Mesenchymal stem cell (in vitro differentiated cells and primary cell): ENCODE measurements around the gene WNT6.

Experiments
- DNase-seq: peaks from one replicate; pipeline ENCODE4 v3.0.0-alpha.2; 2013
- H2AFZ ChIP-seq: one replicate; pipeline ENCODE4 v1.6.1; 2013; ENCODE audit warnings: low read depth, mild to moderate bottlenecking, control low read depth, inconsistent platforms, low read length, moderate library complexity
- H2AK5ac ChIP-seq: 2 replicates; pipeline ENCODE4 v1.6.1; 2013; ENCODE audit warnings: low read length, moderate library complexity, mild to moderate bottlenecking, inconsistent platforms; ENCODE audit not compliant: severe bottlenecking
- H2BK120ac ChIP-seq: one replicate; pipeline ENCODE4 v1.6.1; 2013; ENCODE audit warnings: low read depth, mild to moderate bottlenecking, inconsistent platforms, low read length, moderate library complexity
- H2BK12ac ChIP-seq, 2 experiments: one replicate each; pipeline ENCODE4 v1.6.1; 2013; ENCODE audit warnings: inconsistent platforms in 2 of 2, low read length in 2 of 2, mild to moderate bottlenecking in 2 of 2, moderate library complexity in 2 of 2, control low read depth in 1 of 2
- H2BK15ac ChIP-seq: one replicate; pipeline ENCODE4 v1.6.1; 2013; ENCODE audit warnings: mild to moderate bottlenecking, low read depth, inconsistent platforms; ENCODE audit not compliant: poor library complexity, severe bottlenecking
- H2BK5ac ChIP-seq: 2 replicates; pipeline ENCODE4 v1.6.1; 2013; ENCODE audit warnings: low read depth, mild to moderate bottlenecking, low read length, control low read depth, inconsistent platforms; ENCODE audit not compliant: poor library complexity, severe bottlenecking
- H3K14ac ChIP-seq, 2 experiments: one replicate each; pipeline ENCODE4 v1.6.1; 2013; ENCODE audit warnings: inconsistent platforms in 2 of 2, low read length in 2 of 2, control low read depth in 1 of 2, mild to moderate bottlenecking in 1 of 2, moderate library complexity in 1 of 2
- H3K18ac ChIP-seq, 2 experiments: one replicate each; pipeline ENCODE4 v1.6.1; 2013; ENCODE audit warnings: inconsistent platforms in 2 of 2, low read length in 2 of 2, control low read depth in 1 of 2, low read depth in 1 of 2, mild to moderate bottlenecking in 1 of 2
- H3K23ac ChIP-seq, 2 experiments: one replicate each; pipeline ENCODE4 v1.6.1; 2013; ENCODE audit warnings: inconsistent platforms in 2 of 2, low read length in 2 of 2, mild to moderate bottlenecking in 2 of 2, moderate library complexity in 2 of 2, control low read depth in 1 of 2
- H3K27ac ChIP-seq: 2 replicates; pipeline ENCODE4 v1.5.1; 2013; ENCODE audit warnings: mild to moderate bottlenecking, moderate library complexity, low read length, control low read depth, inconsistent platforms; ENCODE audit not compliant: poor library complexity, severe bottlenecking
- H3K27me3 ChIP-seq, 2 experiments: 2 replicates each; pipeline versions ENCODE4 v1.6.1 to v1.7.0; 2013; ENCODE audit warnings: low read length in 2 of 2, mild to moderate bottlenecking in 2 of 2, moderate library complexity in 2 of 2, control low read depth in 1 of 2, inconsistent platforms in 1 of 2; ENCODE audit not compliant: control insufficient read depth in 1 of 2, insufficient read depth in 1 of 2
- H3K36me3 ChIP-seq, 2 experiments: 2 replicates each; pipeline versions ENCODE4 v1.6.1 to v1.7.0; 2013; ENCODE audit warnings: low read length in 2 of 2, control low read depth in 1 of 2, inconsistent platforms in 1 of 2, low read depth in 1 of 2, mild to moderate bottlenecking in 1 of 2; ENCODE audit not compliant: insufficient read depth in 2 of 2, control insufficient read depth in 1 of 2
- H3K4ac ChIP-seq, 2 experiments: one replicate each; pipeline ENCODE4 v1.6.1; 2013; ENCODE audit warnings: inconsistent platforms in 2 of 2, low read length in 2 of 2, mild to moderate bottlenecking in 2 of 2, moderate library complexity in 2 of 2, control low read depth in 1 of 2, low read depth in 1 of 2
- H3K4me1 ChIP-seq: 2 replicates; pipeline ENCODE4 v1.6.1; 2013; ENCODE audit warnings: low read depth, low read length, control low read depth; ENCODE audit not compliant: control insufficient read depth, insufficient read depth
- H3K4me2 ChIP-seq: 2 replicates; pipeline ENCODE4 v1.6.1; 2013; ENCODE audit warnings: low read length, mild to moderate bottlenecking, inconsistent platforms; ENCODE audit not compliant: poor library complexity, severe bottlenecking
- H3K4me3 ChIP-seq, 2 experiments: 2 replicates each; pipeline versions ENCODE4 v1.5.1 to v1.7.0; 2013; ENCODE audit warnings: low read length in 2 of 2, mild to moderate bottlenecking in 2 of 2, control low read depth in 1 of 2, low read depth in 1 of 2; ENCODE audit not compliant: insufficient read depth in 1 of 2
- H3K79me1 ChIP-seq: replicated peaks from 2 replicates; pipeline ENCODE4 v1.6.1; 2013; ENCODE audit warnings: mild to moderate bottlenecking, control low read depth, low read length, inconsistent platforms; ENCODE audit not compliant: poor library complexity, severe bottlenecking
- H3K9ac ChIP-seq: 2 replicates; pipeline ENCODE4 v1.7.0; 2013; ENCODE audit warnings: mild to moderate bottlenecking, low read length, moderate library complexity
- H3K9me3 ChIP-seq: 2 replicates; pipeline ENCODE4 v1.7.0; 2013; ENCODE audit warnings: mild to moderate bottlenecking, low read length; ENCODE audit not compliant: control insufficient read depth
- H4K8ac ChIP-seq: one replicate; pipeline ENCODE4 v1.6.1; 2013; ENCODE audit warnings: inconsistent platforms, mild to moderate bottlenecking, low read length, moderate library complexity
- H4K91ac ChIP-seq: one replicate; pipeline ENCODE4 v1.6.1; 2013; ENCODE audit warnings: mild to moderate bottlenecking, low read length, inconsistent platforms
- WGBS: methylation state at CpG from one replicate; pipeline ENCODE4 v1.1.7; 2013; ENCODE audit warnings: mixed read lengths; 5-methylcytosine and 5-hydroxymethylcytosine counted together

The WNT6 gene

GRCh38 chr2:218833023-218833609 lies 26.5 kb upstream of the WNT6 start:
- H2BK15ac ChIP-seq: no peak overlapping the region
- H3K9ac ChIP-seq: no peak overlapping the region
- H3K23ac ChIP-seq: no peak overlapping the region
- H2AFZ ChIP-seq: no peak overlapping the region
- H3K18ac ChIP-seq: no peak overlapping the region
- no peak overlapping the region for H4K91ac ChIP-seq
- no peak overlapping the region for H2BK5ac ChIP-seq
- H3K36me3 ChIP-seq: no peaks in the 10 kb centered on the region
- H3K27me3 ChIP-seq: peaks cover 13 to 83% of the 10 kb centered on the region in 2 experiments
- no peak overlapping the region for H2BK12ac ChIP-seq
- H3K4me2 ChIP-seq: no peak overlapping the region
- H3K4ac ChIP-seq: no peak overlapping the region
- no peak for DNase-seq
- H3K9me3 ChIP-seq: peaks cover 12% of the 10 kb centered on the region
- H2AK5ac ChIP-seq: no peak overlapping the region
- 67% methylated on average over 4 of the region's 4 CpGs for WGBS
- H4K8ac ChIP-seq: no peak overlapping the region
- H3K79me1 ChIP-seq: no peaks in the 10 kb centered on the region
- no peak overlapping the region for H2BK120ac ChIP-seq
- H3K14ac ChIP-seq: no peak overlapping the region
- H3K4me1 ChIP-seq: peaks cover 13% of the 10 kb centered on the region
- no peak overlapping the region for H3K27ac ChIP-seq
- no peak overlapping the region for H3K4me3 ChIP-seq

- Histone ChIP-seq H3K27ac (no peak overlapping the region), H3K9ac (no peak overlapping the region), H3K27me3 (peaks cover 6 to 83% of the 10 kb centered on the region in 2 experiments), H3K4ac (no peak overlapping the region), H2BK5ac (no peak overlapping the region), H3K4me3 (no peak overlapping the region), H3K4me1 (peaks cover 13% of the 10 kb centered on the region), H2BK12ac (no peak overlapping the region), H3K4me2 (peak overlapping the region; percentile 14), H2AK5ac (no peak overlapping the region), H2AFZ (no peak overlapping the region), H2BK120ac (no peak overlapping the region), H3K14ac (peak overlapping the region in 1 of 2 experiments; percentile 35), H4K8ac (no peak overlapping the region), H3K18ac (no peak overlapping the region), H3K9me3 (peaks cover 12% of the 10 kb centered on the region), H2BK15ac (no peak overlapping the region), H3K79me1 (no peaks in the 10 kb centered on the region), H4K91ac (no peak overlapping the region), H3K36me3 (no peaks in the 10 kb centered on the region), H3K23ac (peak overlapping the region in 1 of 2 experiments; percentile 31)
- no peak for DNase-seq
- 82% methylated on average over 4 of the region's 4 CpGs for WGBS
Observed at GRCh38 chr2:218834685-218835084, 24.9 kb upstream of the WNT6 start.

- no CpG with 5 or more reads among the region's 2 CpGs for WGBS
- Histone ChIP-seq H3K79me1 (no peaks in the 10 kb centered on the region), H3K4me2 (no peak overlapping the region), H3K36me3 (no peaks in the 10 kb centered on the region), H3K9ac (no peak overlapping the region), H4K91ac (no peak overlapping the region), H2BK120ac (no peak overlapping the region), H3K27ac (no peak overlapping the region), H3K4ac (no peak overlapping the region), H4K8ac (no peak overlapping the region), H2AFZ (no peak overlapping the region), H3K4me1 (peaks cover 10% of the 10 kb centered on the region), H3K9me3 (peaks cover 12% of the 10 kb centered on the region), H2AK5ac (no peak overlapping the region), H2BK12ac (no peak overlapping the region), H3K4me3 (no peak overlapping the region), H3K14ac (no peak overlapping the region), H3K23ac (no peak overlapping the region), H3K18ac (no peak overlapping the region), H2BK15ac (no peak overlapping the region), H3K27me3 (peaks cover 6 to 55% of the 10 kb centered on the region in 2 experiments), H2BK5ac (no peak overlapping the region)
- DNase-seq: no peak
Observed at GRCh38 chr2:218837495-218837894, 22.1 kb upstream of the WNT6 start.

GRCh38 chr2:218839430-218839829 lies 20.2 kb upstream of the WNT6 start:
- H3K4ac ChIP-seq: no peak overlapping the region
- H3K18ac ChIP-seq: no peak overlapping the region
- no peak overlapping the region for H3K14ac ChIP-seq
- H3K9me3 ChIP-seq: peaks cover 12% of the 10 kb centered on the region
- no peak overlapping the region for H2BK5ac ChIP-seq
- H3K27ac ChIP-seq: no peak overlapping the region
- no peak overlapping the region for H2BK120ac ChIP-seq
- no peak overlapping the region for H2AK5ac ChIP-seq
- H3K4me2 ChIP-seq: no peak overlapping the region
- H3K9ac ChIP-seq: no peak overlapping the region
- no peak overlapping the region for H4K8ac ChIP-seq
- H2AFZ ChIP-seq: no peak overlapping the region
- H3K27me3 ChIP-seq: peaks cover 6 to 36% of the 10 kb centered on the region in 2 experiments
- 86% methylated on average over 4 of the region's 4 CpGs for WGBS
- H3K79me1 ChIP-seq: no peaks in the 10 kb centered on the region
- no peak overlapping the region for H2BK12ac ChIP-seq
- no peaks in the 10 kb centered on the region for H3K36me3 ChIP-seq
- H3K23ac ChIP-seq: no peak overlapping the region
- H2BK15ac ChIP-seq: no peak overlapping the region
- H3K4me1 ChIP-seq: peaks cover 7% of the 10 kb centered on the region
- peak; percentile 61 for DNase-seq
- peak overlapping the region in 1 of 2 experiments; percentile 17 for H3K4me3 ChIP-seq
- H4K91ac ChIP-seq: no peak overlapping the region
